Femur (tissue), 1 donor: Measurements from ENCODE around the gene AVEN.
"Not testable (repeated sequence)": the region's sequence is repeated elsewhere in the genome, so short reads cannot be mapped to it uniquely, and the experiment has no call there.

ENCODE experiments used
- DNase-seq: peaks from one replicate; pipeline ENCODE4 v3.0.0-alpha.2; 2017

AVEN gene

DNA sequence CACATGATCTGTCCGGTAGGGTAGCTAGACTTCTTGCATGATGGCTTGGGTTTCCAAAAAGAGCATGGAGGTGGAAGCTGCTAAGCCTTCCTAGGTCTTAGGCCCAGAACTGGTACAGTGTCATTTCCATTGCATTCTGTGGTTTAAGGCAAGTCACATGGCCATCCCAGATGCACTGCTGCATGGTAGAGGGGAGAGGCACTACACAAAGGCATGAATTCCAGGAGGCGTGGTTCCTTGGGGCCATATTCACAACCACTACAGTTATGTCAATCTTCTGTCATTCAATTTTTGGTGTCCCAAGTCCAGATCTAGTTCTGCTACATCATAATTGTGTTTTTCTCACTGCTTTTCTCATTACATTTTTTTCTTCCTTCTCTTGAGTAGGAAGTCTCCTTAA, 192.9 kb downstream of the AVEN start:
- no peak for DNase-seq

DNA sequence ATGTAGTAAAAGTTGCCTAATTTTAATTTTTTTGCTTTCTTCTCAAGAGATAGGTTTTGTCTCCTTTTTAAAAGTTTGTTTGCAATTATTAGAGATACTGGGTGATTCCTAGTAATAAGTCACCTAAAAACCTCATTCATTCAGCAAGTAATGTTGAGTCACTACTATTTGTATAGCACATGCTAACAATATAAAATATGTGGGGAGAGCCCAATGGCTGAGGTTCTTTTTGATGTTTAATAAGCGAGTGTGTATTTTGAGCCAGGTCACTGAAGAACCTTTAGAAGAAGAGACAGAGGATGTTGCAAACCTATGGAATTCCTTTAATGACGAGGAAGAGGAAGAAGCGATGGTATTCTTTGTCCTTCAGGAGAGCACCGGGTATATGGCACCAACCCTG, 194.4 kb downstream of the AVEN start:
- DNase-seq: no peak

DNA sequence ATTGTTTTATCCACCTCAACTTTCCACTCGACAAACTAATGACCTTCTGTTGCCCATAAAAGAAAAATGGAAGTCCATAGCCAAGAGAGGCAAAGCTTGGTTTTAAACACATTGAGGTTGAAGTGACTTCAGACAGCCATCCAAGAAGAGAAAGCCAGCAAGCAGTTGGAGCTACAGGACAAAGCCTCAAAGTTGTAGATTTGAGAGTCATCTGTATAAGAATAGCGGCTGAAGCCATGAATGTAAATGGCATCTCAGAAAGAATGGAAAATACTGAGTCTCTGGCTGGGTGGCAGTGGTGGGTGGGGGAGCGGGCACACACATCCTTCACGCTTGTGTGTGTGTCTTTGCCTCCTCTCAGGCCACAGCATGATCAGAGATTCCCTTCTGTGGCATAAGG, 194.8 kb downstream of the AVEN start:
- DNase-seq: no peak

DNA sequence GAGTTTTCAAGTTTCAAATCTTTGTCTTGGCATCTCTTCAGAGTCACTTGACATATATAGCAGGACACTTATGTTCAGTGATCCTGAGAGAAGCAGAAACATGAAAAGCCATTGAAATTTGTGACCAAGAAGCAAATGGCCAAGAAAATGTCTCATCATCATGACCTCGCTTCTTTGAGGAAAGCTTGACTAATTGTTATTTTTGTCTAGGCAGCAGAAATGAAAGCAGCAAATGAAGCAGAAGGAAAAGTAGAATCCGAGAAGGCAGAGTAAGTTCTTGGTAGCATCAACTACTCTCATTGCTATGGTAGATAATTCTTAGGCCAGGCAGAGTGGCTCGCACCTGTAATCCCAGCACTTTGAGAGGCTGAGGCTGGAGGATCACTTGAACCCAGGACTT, 198.4 kb downstream of the AVEN start:
- DNase-seq: no peak

DNA sequence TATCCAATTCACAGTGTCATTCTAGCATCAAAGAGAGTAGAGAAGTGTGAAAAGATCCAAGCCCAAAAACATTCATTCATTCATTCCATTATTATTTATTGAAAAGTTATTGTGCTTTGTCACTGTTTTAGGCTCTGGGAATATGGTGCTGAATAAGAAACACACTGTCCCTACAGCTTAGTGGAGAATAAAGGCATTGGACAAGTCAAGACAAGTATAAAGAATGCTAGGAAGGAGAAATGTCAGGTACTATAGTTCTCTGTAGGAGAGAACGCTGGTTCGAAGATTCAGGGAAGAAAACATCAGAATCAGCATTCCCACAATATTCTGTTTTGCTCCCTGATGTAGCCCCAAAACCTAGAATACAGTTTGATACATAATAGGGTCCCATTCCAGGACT, 199.5 kb downstream of the AVEN start:
- DNase-seq: no peak

DNA sequence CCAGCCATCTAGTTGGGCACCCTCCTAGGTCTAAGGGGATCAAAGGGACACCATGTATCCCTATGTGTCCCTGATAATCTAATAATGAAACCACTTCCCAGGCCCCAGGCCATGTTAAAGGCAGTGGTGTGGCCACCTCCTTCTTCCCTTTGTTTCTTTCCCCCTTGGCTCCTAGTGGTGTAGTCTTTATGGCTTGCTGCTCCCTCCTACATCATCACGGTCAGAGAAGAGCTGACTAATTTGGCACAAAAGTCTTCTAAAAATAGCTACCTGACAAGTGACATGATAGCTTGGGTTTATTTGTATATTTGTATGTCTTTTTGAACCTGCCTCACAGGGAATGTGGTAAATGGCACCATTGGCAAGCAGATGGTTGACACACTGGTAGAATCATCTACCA, 201.7 kb downstream of the AVEN start:
- no peak for DNase-seq

DNA sequence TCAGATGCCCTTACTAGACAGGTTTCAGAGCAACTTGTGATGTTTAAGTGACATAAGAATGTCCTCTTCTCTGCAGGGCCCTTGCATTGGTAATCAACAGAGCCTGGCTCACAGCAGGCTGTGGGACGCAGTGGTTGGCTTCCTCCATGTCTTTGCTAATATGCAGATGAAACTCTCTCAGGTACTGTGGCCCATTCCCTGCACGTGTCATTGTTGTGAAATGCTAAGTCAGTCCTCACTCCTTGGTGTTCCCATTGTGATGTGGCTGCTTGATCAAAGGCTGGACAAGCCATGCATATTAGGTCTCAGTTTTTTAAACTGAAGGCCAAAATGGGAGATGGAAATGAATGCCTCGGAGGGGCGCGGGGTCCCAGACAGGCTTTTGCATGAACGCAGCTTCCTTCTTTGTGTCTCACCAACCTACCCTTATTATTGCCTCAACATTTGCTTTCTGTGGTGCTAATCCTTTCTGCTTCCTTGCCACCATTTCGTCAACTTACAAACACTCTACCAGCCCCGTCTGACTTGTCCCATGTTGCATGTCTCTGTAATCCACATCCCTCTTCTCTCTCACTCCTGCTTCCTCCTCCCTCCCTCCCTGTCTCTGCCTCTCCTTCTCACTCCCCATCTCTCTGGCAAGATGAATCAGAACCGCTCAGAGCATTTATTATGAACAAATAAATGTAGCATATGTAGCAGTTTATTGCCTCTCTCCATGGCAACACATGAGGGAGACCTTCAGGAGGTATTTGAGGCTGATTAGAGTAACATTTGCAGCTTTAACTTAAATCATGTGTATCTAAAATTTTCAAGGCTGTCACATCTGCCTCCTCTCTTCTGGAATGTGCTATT, 203.9 kb downstream of the AVEN start:
- DNase-seq: no peak

DNA sequence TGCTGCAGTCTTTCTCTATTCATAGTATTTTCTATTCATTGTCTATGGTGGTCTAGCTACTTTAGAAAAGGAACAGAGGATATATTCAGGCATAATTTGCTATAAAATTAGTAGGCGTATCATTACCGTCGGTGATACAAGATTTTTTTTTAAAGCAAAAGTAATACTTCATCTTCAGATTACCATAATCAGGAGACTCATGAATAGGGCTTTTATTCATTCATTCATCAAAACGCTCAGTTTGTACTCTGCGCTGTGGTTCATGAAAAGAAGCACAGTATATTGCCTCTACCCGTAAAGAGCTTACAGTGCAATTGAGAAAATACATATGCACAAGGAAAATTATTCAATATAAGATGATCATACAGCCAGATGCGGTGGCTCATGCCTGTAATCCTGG, 207.4 kb downstream of the AVEN start:
- DNase-seq: no peak

DNA sequence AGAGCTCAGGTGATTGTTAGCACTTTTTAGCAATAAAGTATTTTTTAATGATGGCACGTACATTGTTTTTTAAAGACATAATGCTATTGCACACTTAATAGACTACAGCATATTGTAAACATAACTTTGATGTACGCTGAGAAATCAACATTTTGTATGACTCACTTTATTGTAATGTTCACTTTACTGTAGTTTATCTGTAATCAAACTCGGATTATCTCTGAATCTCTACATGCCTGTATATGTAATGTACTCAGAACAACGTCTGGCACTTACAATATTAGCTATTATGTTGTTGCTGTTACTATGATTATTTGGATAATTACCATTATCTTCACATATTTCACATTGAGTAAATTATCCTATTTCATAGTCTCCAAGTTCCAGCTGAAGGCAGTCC, 208.7 kb downstream of the AVEN start:
- no peak for DNase-seq

DNA sequence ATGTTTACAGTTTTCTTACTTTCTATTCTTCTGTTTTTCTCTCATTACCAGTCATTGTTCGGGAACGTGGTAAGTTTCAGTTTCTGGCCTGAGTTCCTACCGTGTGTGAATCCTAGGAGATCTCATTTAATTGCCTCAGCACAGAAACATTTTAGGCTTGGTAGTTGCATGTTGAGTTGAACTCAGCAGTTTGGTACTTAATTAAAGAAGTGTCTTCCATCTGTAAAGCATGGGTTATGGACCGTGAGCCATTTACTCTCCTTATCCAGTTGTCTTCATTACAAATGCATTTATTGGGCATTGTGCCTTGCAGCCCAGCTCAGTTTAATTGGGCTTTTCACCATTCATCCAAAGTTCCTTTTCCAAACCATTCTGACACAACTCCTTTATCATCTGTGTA, 212.8 kb downstream of the AVEN start:
- DNase-seq: no peak

DNA sequence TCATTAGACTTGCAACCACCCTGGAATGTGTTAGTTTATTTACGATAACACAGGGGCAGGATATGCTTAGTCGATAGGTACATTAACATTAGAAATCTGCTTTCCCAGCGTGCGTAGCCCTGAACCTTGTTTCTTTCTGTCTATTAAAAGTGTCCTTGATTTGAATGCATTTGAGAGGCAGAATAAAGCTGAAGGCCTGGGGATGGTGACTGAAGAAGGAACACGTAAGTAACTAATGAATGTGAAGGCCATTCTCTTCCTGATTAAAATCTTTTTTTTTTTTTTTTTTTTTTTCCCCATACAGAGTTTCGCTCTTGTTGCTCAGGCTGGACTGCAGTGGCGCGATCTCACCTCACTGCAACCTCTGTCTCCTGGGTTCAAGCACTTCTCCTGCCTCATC, 213.6 kb downstream of the AVEN start:
- DNase-seq: no peak

DNA sequence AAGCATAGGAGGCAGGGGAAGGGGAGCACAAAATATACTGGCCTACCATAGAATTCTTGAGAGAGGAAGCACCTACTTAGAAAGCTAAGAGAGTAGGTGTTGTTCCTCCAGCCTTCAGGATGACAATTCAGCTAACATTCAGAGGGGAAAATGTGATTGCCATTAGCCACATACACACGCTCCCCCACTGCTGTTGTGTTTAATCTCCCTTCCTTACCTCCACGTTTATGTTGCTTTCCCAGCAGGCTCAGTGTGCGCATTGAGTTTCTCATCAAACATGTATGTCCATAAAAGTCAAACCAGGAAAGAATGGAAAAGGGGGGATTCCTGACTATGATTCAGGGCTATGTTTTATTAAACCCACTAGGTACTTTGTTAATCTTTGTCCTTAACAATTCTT, 215.9 kb downstream of the AVEN start:
- DNase-seq: no peak

DNA sequence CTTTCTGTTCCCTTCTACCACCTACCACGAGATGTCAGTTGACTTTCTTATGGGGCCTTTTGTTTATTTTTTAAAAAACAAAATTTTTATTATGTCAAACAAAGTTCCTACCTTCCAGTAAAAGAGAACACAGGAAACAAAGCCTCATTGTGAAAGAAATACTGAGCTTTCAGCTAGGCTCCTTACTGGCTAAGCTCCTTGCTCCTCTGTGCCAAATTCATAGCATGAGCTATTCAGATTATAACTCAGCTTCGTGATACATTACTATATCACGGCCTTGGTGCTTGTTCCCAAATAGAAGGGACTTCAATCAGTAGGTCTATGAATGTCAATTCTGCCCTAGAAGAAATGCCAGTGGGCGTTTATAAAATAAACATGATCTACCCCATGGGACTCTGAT, 216.5 kb downstream of the AVEN start:
- DNase-seq: no peak

DNA sequence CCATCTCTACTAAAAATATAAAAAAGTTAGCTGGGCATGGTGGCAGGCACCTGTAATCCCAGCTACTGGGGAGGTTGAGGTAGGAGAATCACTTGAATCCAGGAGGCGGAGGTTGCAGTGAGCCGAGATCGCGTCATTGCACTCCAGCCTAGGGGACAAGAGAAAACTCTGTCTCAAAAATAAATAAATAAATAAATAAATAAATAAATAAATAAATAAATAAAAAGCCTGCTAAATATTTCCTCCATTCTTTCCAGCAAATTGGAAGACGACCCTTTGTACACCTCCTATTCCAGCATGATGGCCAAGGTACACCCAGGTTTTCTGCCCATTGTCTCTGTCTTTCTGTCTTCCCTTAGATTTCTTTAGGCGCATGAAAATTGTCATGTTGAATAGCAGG, 219.5 kb downstream of the AVEN start:
- DNase-seq: not testable (repeated sequence)
